Panc1 (cell line): ENCODE measurements around the gene LMNB1. TPM values are rescaled to one million over a fixed set of nuclear protein-coding genes. Genes with fewer than 3 reads are reported as not detected.
"Not testable (repeated sequence)": the region's sequence is repeated elsewhere in the genome, so short reads cannot be mapped to it uniquely, and the experiment has no call there.

Experiments used
- ATAC-seq: fragments of 200-7000 bp; cut with Tn5 transposase; 2 replicates; pipeline ENCODE4 v1.9.1; 2020; ENCODE audit warnings: mild to moderate bottlenecking, moderate library complexity
- BruUV-seq: library from RNA; stranded (reverse); fragments of 400-500 nt; replicated peaks from 2 replicates; lab custom pipeline; 2021; lab: Mats Ljungman, UMichigan
- CTCF ChIA-PET: fragments of 300-600 bp; sonication (Branson Sonifier 250); formaldehyde crosslinking; loops from one replicate; lab custom pipeline; 2022; ENCODE audit warnings: antibody characterized with exemption; lab: Charles Lee
- POLR2A ChIA-PET: fragments of 300-600 bp; sonication (Branson Sonifier 250); formaldehyde crosslinking; loops from one replicate; lab custom pipeline; 2022; ENCODE audit warnings: antibody characterized with exemption; lab: Charles Lee
- DNase-seq: peaks from one replicate; pipeline ENCODE4 v3.0.0-alpha.2; 2010; ENCODE audit warnings: low read depth, low spot score
- H3K27ac ChIP-seq: 2 replicates; pipeline ENCODE4 v1.5.1; 2011; ENCODE audit warnings: mild to moderate bottlenecking, low read length, inconsistent platforms
- H3K27me3 ChIP-seq: fragments of 200-500 bp; sonication (Bioruptor generic); 2 replicates; pipeline ENCODE4 v1.6.0; 2014; ENCODE audit warnings: low read length, inconsistent platforms; ENCODE audit not compliant: control insufficient read depth, insufficient read depth
- H3K36me3 ChIP-seq: fragments of 200-500 bp; sonication (Bioruptor generic); 2 replicates; pipeline ENCODE4 v1.5.1; 2014; ENCODE audit warnings: inconsistent platforms, mild to moderate bottlenecking, low read length, moderate library complexity; ENCODE audit not compliant: control insufficient read depth, insufficient read depth
- H3K4me1 ChIP-seq: 2 replicates; pipeline ENCODE4 v1.5.1; 2011; ENCODE audit warnings: inconsistent platforms, mild to moderate bottlenecking, low read length, moderate library complexity; ENCODE audit not compliant: control insufficient read depth, insufficient read depth
- H3K4me3 ChIP-seq, 2 experiments: 2 replicates each; pipeline ENCODE4 v1.5.1; 2011 to 2012; ENCODE audit warnings: low read depth in 2 of 2, low read length in 2 of 2, mild to moderate bottlenecking in 2 of 2, inconsistent platforms in 1 of 2, moderate library complexity in 1 of 2
- H3K9me3 ChIP-seq: fragments of 200-500 bp; sonication (Bioruptor generic); 2 replicates; pipeline ENCODE4 v1.5.1; 2014; ENCODE audit warnings: low read depth, mild to moderate bottlenecking, inconsistent platforms, low read length, moderate library complexity; ENCODE audit not compliant: control insufficient read depth, insufficient read depth
- POLR2AphosphoS5 ChIP-seq: IDR thresholded peaks from 2 replicates; pipeline ENCODE4 v1.6.1; 2012; ENCODE audit warnings: mild to moderate bottlenecking, low read depth, low read length, moderate library complexity
- SIN3A ChIP-seq: IDR thresholded peaks from 2 replicates; pipeline ENCODE4 v1.6.1; 2012; ENCODE audit warnings: low read depth, mild to moderate bottlenecking, low read length, moderate library complexity, borderline replicate concordance; ENCODE audit not compliant: insufficient read depth
- TCF7L2 ChIP-seq: IDR thresholded peaks from 2 replicates; pipeline ENCODE4 v1.6.1; 2011; ENCODE audit warnings: mild to moderate bottlenecking, low read depth, low read length, inconsistent platforms
- in situ Hi-C: cut with HindIII; loops from 2 replicates; pipeline ENCODE4 v1.10.0; 2016; ENCODE audit warnings: low sequenced_read_pairs, low pct_unique_long_range_greater_than_20kb
- intact Hi-C: fragments of 100-400 bp; cut with micrococcal nuclease; formaldehyde crosslinking; loops from one replicate; pipeline ENCODE4 v1.10.0; 2022; ENCODE audit not compliant: unreplicated experiment
- total RNA-seq: library from RNA; stranded (reverse); gene quantifications from one replicate; pipeline ENCODE4 v1.2.1, GENCODE V29; 2021; ENCODE audit not compliant: unreplicated experiment
- TF ChIP-seq, protein P1 (sequence below): fragments of 450-650 bp; IDR thresholded peaks from 2 replicates; pipeline ENCODE4 v1.5.1; 2017; ENCODE audit warnings: mild to moderate bottlenecking
- TF ChIP-seq, protein P2 (sequence below), 2 experiments: IDR thresholded peaks; 2 replicates each; pipeline ENCODE4 v1.6.1; 2011 to 2012; ENCODE audit warnings: low read depth in 2 of 2, control low read depth in 1 of 2, low read length in 1 of 2, mild to moderate bottlenecking in 1 of 2, moderate library complexity in 1 of 2; ENCODE audit not compliant: insufficient read depth in 1 of 2

The LMNB1 gene
- total RNA-seq, 1 experiment from 2014 or later = 122 TPM

DNA sequence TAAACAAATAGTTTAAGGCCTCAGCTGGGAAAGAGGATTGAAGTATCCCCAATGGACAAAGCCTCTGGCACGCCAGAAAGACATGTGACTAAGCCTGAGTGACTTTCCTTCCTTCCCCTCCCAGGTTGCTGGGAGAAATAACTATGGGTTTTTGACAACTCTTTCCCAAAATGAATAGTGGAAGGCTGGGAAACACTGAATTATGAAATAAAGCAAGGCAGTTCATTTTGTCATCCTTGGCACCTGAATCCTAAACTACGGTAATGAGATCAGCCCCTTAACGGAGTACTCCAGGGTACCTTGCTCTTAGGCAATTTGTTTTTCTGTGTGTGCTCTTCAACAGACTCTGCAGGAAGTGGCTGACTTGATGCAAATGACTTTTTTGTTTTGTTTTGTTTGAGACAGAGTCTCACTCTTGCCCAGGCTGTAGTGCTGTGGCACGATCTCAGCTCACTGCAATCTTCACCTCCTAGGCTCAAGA is 75.2 kb downstream of the LMNB1 start:
- DNase-seq (no peak), ATAC-seq (no peak)
- intact Hi-C loops = no loop called here
- H3K36me3 ChIP-seq = no peaks in the 10 kb centered on the region
- H3K4me3 ChIP-seq = no peak overlapping the region
- no peaks in the 10 kb centered on the region for H3K4me1 ChIP-seq
- ChIA-PET CTCF (no interaction called here), POLR2A (no interaction called here)
- TF ChIP-seq, protein P1, sequence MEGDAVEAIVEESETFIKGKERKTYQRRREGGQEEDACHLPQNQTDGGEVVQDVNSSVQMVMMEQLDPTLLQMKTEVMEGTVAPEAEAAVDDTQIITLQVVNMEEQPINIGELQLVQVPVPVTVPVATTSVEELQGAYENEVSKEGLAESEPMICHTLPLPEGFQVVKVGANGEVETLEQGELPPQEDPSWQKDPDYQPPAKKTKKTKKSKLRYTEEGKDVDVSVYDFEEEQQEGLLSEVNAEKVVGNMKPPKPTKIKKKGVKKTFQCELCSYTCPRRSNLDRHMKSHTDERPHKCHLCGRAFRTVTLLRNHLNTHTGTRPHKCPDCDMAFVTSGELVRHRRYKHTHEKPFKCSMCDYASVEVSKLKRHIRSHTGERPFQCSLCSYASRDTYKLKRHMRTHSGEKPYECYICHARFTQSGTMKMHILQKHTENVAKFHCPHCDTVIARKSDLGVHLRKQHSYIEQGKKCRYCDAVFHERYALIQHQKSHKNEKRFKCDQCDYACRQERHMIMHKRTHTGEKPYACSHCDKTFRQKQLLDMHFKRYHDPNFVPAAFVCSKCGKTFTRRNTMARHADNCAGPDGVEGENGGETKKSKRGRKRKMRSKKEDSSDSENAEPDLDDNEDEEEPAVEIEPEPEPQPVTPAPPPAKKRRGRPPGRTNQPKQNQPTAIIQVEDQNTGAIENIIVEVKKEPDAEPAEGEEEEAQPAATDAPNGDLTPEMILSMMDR = no peak
- TF ChIP-seq SIN3A = no peak
- no peak for TF ChIP-seq TCF7L2
- no peak for TF ChIP-seq POLR2AphosphoS5
- TF ChIP-seq, protein P2, sequence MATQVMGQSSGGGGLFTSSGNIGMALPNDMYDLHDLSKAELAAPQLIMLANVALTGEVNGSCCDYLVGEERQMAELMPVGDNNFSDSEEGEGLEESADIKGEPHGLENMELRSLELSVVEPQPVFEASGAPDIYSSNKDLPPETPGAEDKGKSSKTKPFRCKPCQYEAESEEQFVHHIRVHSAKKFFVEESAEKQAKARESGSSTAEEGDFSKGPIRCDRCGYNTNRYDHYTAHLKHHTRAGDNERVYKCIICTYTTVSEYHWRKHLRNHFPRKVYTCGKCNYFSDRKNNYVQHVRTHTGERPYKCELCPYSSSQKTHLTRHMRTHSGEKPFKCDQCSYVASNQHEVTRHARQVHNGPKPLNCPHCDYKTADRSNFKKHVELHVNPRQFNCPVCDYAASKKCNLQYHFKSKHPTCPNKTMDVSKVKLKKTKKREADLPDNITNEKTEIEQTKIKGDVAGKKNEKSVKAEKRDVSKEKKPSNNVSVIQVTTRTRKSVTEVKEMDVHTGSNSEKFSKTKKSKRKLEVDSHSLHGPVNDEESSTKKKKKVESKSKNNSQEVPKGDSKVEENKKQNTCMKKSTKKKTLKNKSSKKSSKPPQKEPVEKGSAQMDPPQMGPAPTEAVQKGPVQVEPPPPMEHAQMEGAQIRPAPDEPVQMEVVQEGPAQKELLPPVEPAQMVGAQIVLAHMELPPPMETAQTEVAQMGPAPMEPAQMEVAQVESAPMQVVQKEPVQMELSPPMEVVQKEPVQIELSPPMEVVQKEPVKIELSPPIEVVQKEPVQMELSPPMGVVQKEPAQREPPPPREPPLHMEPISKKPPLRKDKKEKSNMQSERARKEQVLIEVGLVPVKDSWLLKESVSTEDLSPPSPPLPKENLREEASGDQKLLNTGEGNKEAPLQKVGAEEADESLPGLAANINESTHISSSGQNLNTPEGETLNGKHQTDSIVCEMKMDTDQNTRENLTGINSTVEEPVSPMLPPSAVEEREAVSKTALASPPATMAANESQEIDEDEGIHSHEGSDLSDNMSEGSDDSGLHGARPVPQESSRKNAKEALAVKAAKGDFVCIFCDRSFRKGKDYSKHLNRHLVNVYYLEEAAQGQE (IDR thresholded peaks at IDR 0.05; ENCODE audit: insufficient read depth in 1 of 2, low read depth in 2 of 2, low read length in 1 of 2) = no peak
- no peaks in the 10 kb centered on the region for H3K27me3 ChIP-seq
- BruUV-seq = no TSS peak
- H3K9me3 ChIP-seq = no peaks in the 10 kb centered on the region
- in situ Hi-C loops = no loop called here
- no peak overlapping the region for H3K27ac ChIP-seq

- DNase-seq = no peak
- ChIA-PET CTCF (no interaction called here), POLR2A (interaction anchor here (0.8 kb wide), 1 partner anchor 24 kb away, joined by 6 read pairs; no protein-coding TSS in a partner anchor)
- H3K27ac ChIP-seq = no peak overlapping the region
- H3K27me3 ChIP-seq = no peaks in the 10 kb centered on the region
- no peak for ATAC-seq
- in situ Hi-C loops (no loop called here), intact Hi-C loops (no loop called here)
- H3K9me3 ChIP-seq = no peaks in the 10 kb centered on the region
- H3K36me3 ChIP-seq = no peaks in the 10 kb centered on the region
- H3K4me3 ChIP-seq = no peak overlapping the region
- BruUV-seq = no TSS peak
- H3K4me1 ChIP-seq = no peaks in the 10 kb centered on the region
- TF ChIP-seq, protein P1 = no peak
- no peak for TF ChIP-seq SIN3A
- TF ChIP-seq TCF7L2 = no peak
- TF ChIP-seq POLR2AphosphoS5 = no peak
- TF ChIP-seq, protein P2 (IDR thresholded peaks at IDR 0.05; ENCODE audit: insufficient read depth in 1 of 2, low read depth in 2 of 2, low read length in 1 of 2) = no peak
Observed at GRCh38 chr5:126852841-126853271, 75.9 kb downstream of the LMNB1 start.

DNA sequence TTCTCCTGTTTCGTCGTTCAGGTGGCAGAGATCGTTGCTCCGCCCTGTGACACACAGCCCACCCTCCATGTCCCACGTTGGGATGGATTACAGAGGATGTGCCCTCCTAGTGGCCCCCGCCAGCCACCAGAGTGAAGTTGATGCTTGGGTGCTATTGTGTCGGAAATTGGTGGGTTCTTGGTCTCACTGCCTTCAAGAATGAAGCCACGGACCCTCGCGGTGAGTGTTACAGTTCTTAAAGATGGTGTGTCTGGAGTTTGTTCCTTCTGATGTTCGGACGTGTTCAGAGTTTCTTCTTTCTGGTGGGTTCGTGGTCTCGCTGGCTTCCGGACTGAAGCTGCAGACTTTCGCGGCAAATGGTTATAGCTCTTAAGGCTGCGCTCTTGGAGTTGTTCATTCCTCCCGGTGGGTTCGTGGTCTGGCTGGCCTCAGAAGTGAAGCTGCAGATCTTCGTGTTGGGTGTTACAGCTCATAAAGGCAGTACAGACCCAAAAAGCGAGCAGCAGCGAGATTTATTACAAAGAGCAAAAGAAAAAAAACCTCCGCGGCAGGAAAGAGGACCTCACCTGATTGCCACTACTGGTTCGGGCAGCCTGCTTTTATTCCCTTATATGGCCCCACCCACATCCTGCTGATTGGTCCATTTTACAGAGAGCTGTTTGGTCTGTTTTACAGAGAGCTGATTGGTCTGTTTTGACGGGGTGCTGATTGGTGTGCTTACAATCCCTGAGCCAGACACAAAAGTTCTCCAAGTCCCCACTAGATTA is 76.8 kb downstream of the LMNB1 start:
- H3K9me3 ChIP-seq, ATAC-seq, H3K4me1 ChIP-seq, DNase-seq, H3K27me3 ChIP-seq, BruUV-seq, in situ Hi-C loops, H3K4me3 ChIP-seq, H3K36me3 ChIP-seq, CTCF ChIA-PET, intact Hi-C loops, H3K27ac ChIP-seq: not testable (repeated sequence)
- POLR2A ChIA-PET = interaction anchor here (0.8 kb wide), 1 partner anchor 23 kb away, joined by 6 read pairs; no protein-coding TSS in a partner anchor
